GM18858 (cell line): Measurements from ENCODE around the gene TES.
"Not testable (repeated sequence)": the region's sequence is repeated elsewhere in the genome, so short reads cannot be mapped to it uniquely, and the experiment has no call there.

Experiments
- ATAC-seq: cut with Tn5 transposase; IDR thresholded peaks from one replicate; pipeline ENCODE4 v1.9.1; 2021; ENCODE audit not compliant: unreplicated experiment

TES gene

DNA sequence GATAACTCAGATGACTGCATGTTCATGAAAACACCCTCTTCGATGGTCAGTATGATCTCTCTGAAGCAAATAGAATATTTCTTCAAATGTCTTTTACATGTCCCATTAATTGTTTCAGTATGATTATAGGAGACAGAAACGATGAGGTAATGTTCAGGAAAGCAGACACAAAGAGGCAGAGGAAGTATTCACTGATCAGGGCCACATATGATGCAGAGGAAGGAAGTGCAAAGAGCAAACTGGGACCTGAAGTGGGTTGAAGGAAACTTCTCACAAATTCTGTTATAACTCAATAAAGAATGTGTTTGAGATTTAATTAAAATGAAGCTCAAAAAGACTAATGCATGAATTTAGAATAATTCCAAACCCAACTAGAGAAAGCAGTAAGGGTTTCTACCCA is 70.5 kb downstream of the TES start:
- ATAC-seq: no peak

- no peak for ATAC-seq
Observed at GRCh38 chr7:116283595-116284204, 73.4 kb downstream of the TES start.

- no peak for ATAC-seq
Observed at GRCh38 chr7:116284390-116284789, 74.1 kb downstream of the TES start.

- ATAC-seq: no peak
Observed at GRCh38 chr7:116285252-116285651, 74.9 kb downstream of the TES start.

GRCh38 chr7:116290740-116291139 is 80.4 kb downstream of the TES start:
- ATAC-seq: no peak

- ATAC-seq: no peak
Observed at GRCh38 chr7:116291937-116292336, 81.6 kb downstream of the TES start.

DNA sequence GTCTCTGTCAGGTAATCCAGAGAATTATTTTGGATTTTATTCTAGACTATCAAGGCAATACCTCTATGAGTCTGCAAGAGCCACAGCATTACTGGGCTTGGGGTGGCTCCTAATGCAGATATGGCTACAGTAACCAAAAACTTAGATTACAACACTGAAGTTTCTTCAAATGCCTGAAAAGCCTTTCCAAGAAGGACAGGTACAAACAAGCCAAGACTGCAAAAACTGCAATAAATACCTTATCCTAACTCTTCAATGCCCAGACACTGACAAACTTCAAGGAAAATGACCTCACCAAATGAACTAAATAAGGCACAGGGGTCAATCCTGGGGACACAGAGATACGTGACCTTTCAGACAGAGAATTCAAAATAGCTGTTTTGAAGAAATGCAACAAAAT is 82.0 kb downstream of the TES start:
- no peak for ATAC-seq

DNA sequence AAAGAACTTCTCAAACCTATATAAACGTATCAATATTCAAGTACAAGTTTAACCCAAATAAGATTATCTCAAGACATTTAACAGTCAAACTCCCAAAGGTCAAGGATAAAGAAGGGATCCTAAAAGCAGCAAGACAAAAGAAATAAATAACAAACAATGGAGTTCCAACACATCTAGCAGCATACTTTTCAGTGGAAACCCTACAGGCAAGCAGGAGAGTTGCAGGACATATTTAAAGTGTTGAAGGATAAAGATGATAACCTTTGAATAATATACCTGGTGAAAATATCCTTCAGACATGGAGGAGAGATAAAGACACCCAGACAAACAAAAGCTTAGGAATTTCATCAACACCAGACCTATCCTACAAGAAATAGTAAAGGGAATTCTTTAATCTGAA is 82.8 kb downstream of the TES start:
- ATAC-seq: no peak

GRCh38 chr7:116293633-116294032 is 83.3 kb downstream of the TES start:
- ATAC-seq: no peak

DNA sequence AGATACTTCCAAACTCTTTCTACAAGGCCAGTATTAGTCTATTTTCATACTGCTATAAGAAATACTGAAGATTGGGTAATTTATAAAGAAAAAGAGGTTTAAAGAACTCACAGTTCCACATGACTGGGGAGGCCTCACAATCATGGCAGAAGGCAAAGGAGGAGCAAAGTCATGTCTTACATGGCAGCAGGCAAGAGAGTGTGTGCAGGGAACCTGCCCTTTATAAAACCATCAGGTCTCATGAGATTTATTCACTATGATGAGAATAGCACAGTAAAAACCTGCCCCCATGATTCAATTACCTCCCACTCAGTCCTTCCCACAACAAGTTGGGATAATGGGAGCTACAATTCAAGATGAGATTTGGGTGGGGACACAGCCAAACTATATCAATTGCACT is 85.6 kb downstream of the TES start:
- not testable (repeated sequence) for ATAC-seq

DNA sequence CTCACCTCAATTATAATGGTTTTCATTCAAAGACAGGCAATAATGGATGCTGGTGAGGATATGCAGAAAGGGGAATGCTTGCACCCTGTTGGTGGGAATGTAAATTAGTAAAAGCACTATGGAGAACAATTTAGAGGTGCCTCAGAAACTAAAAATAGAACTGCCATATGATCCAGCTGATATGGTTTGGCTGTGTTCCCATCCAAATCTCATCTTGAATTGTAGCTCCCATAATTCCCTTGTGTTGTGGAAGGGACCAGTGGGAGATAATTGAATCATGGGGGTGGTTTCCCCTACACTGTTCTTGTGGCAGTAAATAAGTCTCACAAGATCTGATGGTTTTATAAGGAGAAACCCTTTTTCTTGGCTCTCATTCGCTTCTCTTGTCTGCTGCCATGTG is 87.7 kb downstream of the TES start:
- ATAC-seq: no peak

- ATAC-seq: no peak
Observed at GRCh38 chr7:116298576-116298975, 88.2 kb downstream of the TES start.

DNA sequence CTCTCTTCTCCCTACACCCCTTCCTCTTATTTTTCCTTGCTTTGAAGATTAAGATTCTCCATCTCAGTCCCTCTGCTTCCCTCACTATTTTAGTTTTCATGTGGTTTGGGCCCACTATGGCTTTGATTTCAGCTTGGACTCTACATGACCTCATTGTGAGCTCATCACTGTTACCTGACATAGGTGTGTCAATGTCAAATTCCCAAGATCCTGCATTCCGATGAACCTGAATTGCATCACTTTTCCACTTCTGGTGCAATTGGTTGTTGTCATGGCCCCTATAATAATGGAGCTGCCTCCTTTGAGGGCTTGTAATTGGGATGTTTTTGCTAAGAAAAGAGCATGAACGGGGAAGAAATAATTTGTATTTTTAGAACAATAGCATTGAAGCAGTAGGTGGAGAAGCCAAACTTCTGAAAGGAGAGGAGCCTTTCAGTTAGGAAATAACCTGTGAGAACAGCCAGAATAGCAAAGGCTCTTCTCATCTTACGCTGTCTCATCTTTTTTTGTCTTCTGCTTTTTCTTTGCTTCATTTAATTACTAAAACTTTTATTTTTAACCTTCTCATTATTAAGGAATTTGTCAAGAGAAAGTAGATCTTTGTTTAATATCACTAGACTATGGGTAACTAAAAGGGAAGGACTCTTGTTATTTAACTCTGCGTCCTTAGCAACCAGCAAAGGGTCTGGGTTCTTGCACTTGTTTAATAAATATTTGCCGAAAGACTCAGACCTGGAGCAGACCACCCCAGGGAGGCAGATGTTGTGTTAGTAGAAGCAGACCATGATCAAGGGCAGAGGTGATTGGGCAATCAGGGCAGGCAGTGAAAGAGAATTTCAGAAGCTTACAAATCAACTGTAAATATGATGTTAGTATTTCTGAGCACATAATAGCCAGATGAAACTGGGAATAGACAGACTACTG is 95.4 kb downstream of the TES start:
- no peak for ATAC-seq

- ATAC-seq: no peak
Observed at GRCh38 chr7:116306409-116307048, 96.2 kb downstream of the TES start.

DNA sequence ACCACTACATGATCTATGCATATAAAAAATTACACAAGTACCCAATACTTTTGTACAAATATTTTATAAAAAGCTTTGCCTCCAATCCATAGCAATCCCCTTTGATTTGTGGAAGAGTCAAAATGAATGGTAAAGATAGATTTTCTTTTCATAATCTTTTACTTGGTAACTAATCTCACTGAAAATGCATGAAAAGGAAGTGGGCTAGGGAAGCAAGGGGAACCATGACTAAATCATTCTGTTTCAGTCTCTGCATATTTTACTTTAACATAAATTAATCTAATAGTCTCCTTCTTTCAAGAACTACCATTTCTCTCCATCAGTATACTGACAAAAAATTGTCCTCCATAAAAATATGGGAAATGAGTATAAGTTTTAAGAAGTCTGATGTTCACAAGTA is 96.9 kb downstream of the TES start:
- peak; percentile 50 for ATAC-seq
